Panc1 (cell line): ENCODE data around the gene XIAP.
"Not testable (repeated sequence)": the region's sequence is repeated elsewhere in the genome, so short reads cannot be mapped to it uniquely, and the experiment has no call there.

Source experiments
- CTCF ChIP-seq: fragments of 450-650 bp; IDR thresholded peaks from 2 replicates; pipeline ENCODE4 v1.5.1; 2017; ENCODE audit warnings: mild to moderate bottlenecking
- REST ChIP-seq, 2 experiments: IDR thresholded peaks; 2 replicates each; pipeline ENCODE4 v1.6.1; 2011 to 2012; ENCODE audit warnings: low read depth in 2 of 2, control low read depth in 1 of 2, low read length in 1 of 2, mild to moderate bottlenecking in 1 of 2, moderate library complexity in 1 of 2; ENCODE audit not compliant: insufficient read depth in 1 of 2
- TCF7L2 ChIP-seq: IDR thresholded peaks from 2 replicates; pipeline ENCODE4 v1.6.1; 2011; ENCODE audit warnings: mild to moderate bottlenecking, low read depth, low read length, inconsistent platforms

- not testable (repeated sequence) for TF ChIP-seq CTCF; REST (IDR thresholded peaks at IDR 0.05; ENCODE audit: insufficient read depth in 1 of 2, low read depth in 2 of 2, low read length in 1 of 2); TCF7L2
Measured at GRCh38 chrX:123814934-123815394, 44.9 kb upstream of the XIAP start.
